HepG2 (cell line): ENCODE data around the gene RASSF7. TPM values are rescaled to one million over a fixed set of nuclear protein-coding genes. Genes with fewer than 3 reads are reported as not detected.

ENCODE experiments used
- ATAC-seq: fragments of 200-7000 bp; cut with Tn5 transposase; 3 replicates; pipeline ENCODE4 v1.9.1; 2020; ENCODE audit warnings: mild to moderate bottlenecking, moderate library complexity
- BruUV-seq: library from RNA; stranded (reverse); fragments of 400-500 nt; replicated peaks from 2 replicates; lab custom pipeline; 2021; lab: Mats Ljungman, UMichigan
- CTCF ChIA-PET: fragments of 300-600 bp; formaldehyde crosslinking; extraction: SDS; loops from one replicate; lab custom pipeline; 2021; ENCODE audit warnings: low total read pairs, inconsistent platforms, low intra/inter-chr PET ratio; lab: Yijun Ruan, JAX
- POLR2A ChIA-PET: fragments of 350-600 bp; sonication (Branson Sonifier 250); formaldehyde crosslinking; loops from one replicate; lab custom pipeline; 2020; ENCODE audit warnings: antibody characterized with exemption, inconsistent platforms; lab: Yijun Ruan, JAX
- DNase-seq: peaks from one replicate; pipeline ENCODE4 v3.0.0-alpha.2; 2015; ENCODE audit warnings: low spot score
- FAIRE-seq: peaks from 3 replicates; lab custom pipeline; 2011; peaks lifted over from hg19 to GRCh38; lab: Jason Lieb, UNC
- H2AFZ ChIP-seq: one replicate; pipeline ENCODE4 v1.6.1; 2011; ENCODE audit warnings: low read length, inconsistent platforms
- H3K27ac ChIP-seq: fragments of 300-600 bp; 3 replicates; pipeline ENCODE4 v1.8.0; 2011; ENCODE audit warnings: mixed run types, mild to moderate bottlenecking, mixed read lengths, low read length, inconsistent platforms; ENCODE audit not compliant: insufficient read depth; ENCODE audit errors: extremely low read length
- H3K27me3 ChIP-seq, 2 experiments: fragments of 200-600 bp in 1 of 2; 2 replicates in 1 of 2; 3 replicates in 1 of 2; pipeline versions ENCODE4 v1.6.0 to v1.8.0; 2011; ENCODE audit warnings: low read length in 2 of 2, mild to moderate bottlenecking in 2 of 2, moderate library complexity in 2 of 2, inconsistent platforms in 1 of 2; ENCODE audit not compliant: insufficient read depth in 2 of 2, control insufficient read depth in 1 of 2
- H3K36me3 ChIP-seq, 2 experiments: fragments of 200-600 bp in 1 of 2; replicated peaks in 1 of 2; 2 replicates in 1 of 2; 3 replicates in 1 of 2; pipeline versions ENCODE4 v1.5.1 to v1.8.0; 2011; ENCODE audit warnings: low read length in 2 of 2, inconsistent platforms in 1 of 2; ENCODE audit not compliant: insufficient read depth in 2 of 2, control insufficient read depth in 1 of 2
- H3K4me1 ChIP-seq: 2 replicates; pipeline ENCODE4 v1.5.1; 2012; ENCODE audit warnings: low read length, inconsistent platforms; ENCODE audit not compliant: insufficient read depth
- H3K4me2 ChIP-seq: 2 replicates; pipeline ENCODE4 v1.6.0; 2011; ENCODE audit warnings: low read depth, low read length, inconsistent platforms
- H3K4me3 ChIP-seq, 3 experiments: fragments of 200-600 bp in 1 of 3; sonication (generic), shearing (Covaris generic) in 1 of 3; replicated peaks in 1 of 3; 2 replicates each; pipeline ENCODE4 v1.5.1; 2011 to 2016; ENCODE audit warnings: low read length in 3 of 3, inconsistent platforms in 2 of 3, low read depth in 2 of 3, mild to moderate bottlenecking in 2 of 3, control low read depth in 1 of 3, mixed read lengths in 1 of 3; ENCODE audit not compliant: insufficient read depth in 1 of 3
- H3K79me2 ChIP-seq: one replicate; pipeline ENCODE4 v1.6.1; 2011; ENCODE audit warnings: low read length, inconsistent platforms; ENCODE audit not compliant: insufficient read depth
- H3K9ac ChIP-seq: 2 replicates; pipeline ENCODE4 v1.6.0; 2011; ENCODE audit warnings: mild to moderate bottlenecking, low read depth, low read length, inconsistent platforms; ENCODE audit not compliant: insufficient read depth
- H3K9me3 ChIP-seq: 2 replicates; pipeline ENCODE4 v1.5.1; 2012; ENCODE audit warnings: mild to moderate bottlenecking, low read length
- H4K20me1 ChIP-seq: 2 replicates; pipeline ENCODE4 v1.6.0; 2011; ENCODE audit warnings: inconsistent platforms, mild to moderate bottlenecking, low read length, moderate library complexity; ENCODE audit not compliant: insufficient read depth
- CAMTA2 ChIP-seq: sonication (generic); formaldehyde crosslinking; IDR thresholded peaks from 2 replicates; pipeline ENCODE4 v1.4.0; 2020; ENCODE audit warnings: mild to moderate bottlenecking, missing genetic modification reagents, borderline replicate concordance
- HNRNPH1 ChIP-seq: fragments of 200-400 bp; formaldehyde crosslinking; optimal IDR thresholded peaks from 2 replicates; pipeline ENCODE3; 2017; ENCODE audit warnings: mild to moderate bottlenecking, low read depth, low read length
- HOMEZ ChIP-seq: IDR thresholded peaks from 2 replicates; pipeline ENCODE4 v1.6.1; 2016; ENCODE audit warnings: low read depth
- ISL2 ChIP-seq: sonication (generic); formaldehyde crosslinking; IDR thresholded peaks from 2 replicates; pipeline ENCODE4 v1.5.0; 2020; ENCODE audit warnings: missing genetic modification reagents
- KAT7 ChIP-seq: IDR thresholded peaks from 2 replicates; pipeline ENCODE4 v1.6.1; 2018; ENCODE audit warnings: borderline replicate concordance, missing compliant biosample characterization
- MTF1 ChIP-seq: sonication (generic); formaldehyde crosslinking; IDR thresholded peaks from 2 replicates; pipeline ENCODE4 v1.5.0; 2020; ENCODE audit warnings: missing genetic modification reagents
- NONO ChIP-seq, 2 experiments: fragments of 450-650 bp in 1 of 2; sonication (generic) in 1 of 2; formaldehyde crosslinking in 1 of 2; IDR thresholded peaks in 1 of 2; conservative IDR thresholded peaks in 1 of 2; 2 replicates each; pipeline versions ENCODE4 v1.6.1 to v1.8.0; 2017 to 2022; ENCODE audit warnings: mild to moderate bottlenecking in 1 of 2, missing genetic modification reagents in 1 of 2, moderate library complexity in 1 of 2
- NR3C1 ChIP-seq: sonication (generic); formaldehyde crosslinking; IDR thresholded peaks from 2 replicates; pipeline ENCODE4 v1.4.0; 2020; ENCODE audit warnings: missing genetic modification reagents
- RAD21 ChIP-seq: fragments of 450-650 bp; formaldehyde crosslinking; IDR thresholded peaks from 2 replicates; pipeline ENCODE4 v1.5.0; 2020; ENCODE audit warnings: mild to moderate bottlenecking
- SMARCC2 ChIP-seq: fragments of 450-650 bp; IDR thresholded peaks from 2 replicates; pipeline ENCODE4 v1.6.1; 2017; ENCODE audit warnings: antibody characterized with exemption, mild to moderate bottlenecking
- TERF1 ChIP-seq: sonication (generic); formaldehyde crosslinking; IDR thresholded peaks from 2 replicates; pipeline ENCODE4 v1.8.0; 2022; ENCODE audit warnings: mild to moderate bottlenecking, missing genetic modification reagents, moderate library complexity
- ZBTB38 ChIP-seq: sonication (generic); formaldehyde crosslinking; IDR thresholded peaks from 2 replicates; pipeline ENCODE4 v1.5.1; 2020; ENCODE audit warnings: mild to moderate bottlenecking, missing genetic modification reagents
- ZNF10 ChIP-seq: sonication (generic); formaldehyde crosslinking; IDR thresholded peaks from 2 replicates; pipeline ENCODE4 v1.4.0; 2020; ENCODE audit warnings: mild to moderate bottlenecking, low read depth, missing genetic modification reagents, borderline replicate concordance
- ZNF282 ChIP-seq: fragments of 450-650 bp; IDR thresholded peaks from 2 replicates; pipeline ENCODE4 v1.6.1; 2018; ENCODE audit not compliant: partially characterized antibody
- ZNF34 ChIP-seq: sonication (generic); formaldehyde crosslinking; IDR thresholded peaks from 2 replicates; pipeline ENCODE4 v1.4.0; 2020; ENCODE audit warnings: mild to moderate bottlenecking, missing genetic modification reagents, borderline replicate concordance
- ZNF550 ChIP-seq: sonication (generic); formaldehyde crosslinking; IDR thresholded peaks from 2 replicates; pipeline ENCODE4 v1.4.0; 2020; ENCODE audit warnings: mild to moderate bottlenecking, missing genetic modification reagents, borderline replicate concordance
- ZSCAN12 ChIP-seq: sonication (generic); formaldehyde crosslinking; IDR thresholded peaks from 2 replicates; pipeline ENCODE4 v1.9.0; 2021; ENCODE audit warnings: mild to moderate bottlenecking, missing genetic modification reagents
- WGBS: methylation state at CpG from one replicate; pipeline ENCODE4 v1.1.6; 2017; ENCODE audit warnings: low lambda C conversion rate; 5-methylcytosine and 5-hydroxymethylcytosine counted together
- in situ Hi-C: cut with HindIII; loops from 2 replicates; pipeline ENCODE4 v1.10.0; 2017; ENCODE audit warnings: low pct_unique_long_range_greater_than_20kb; ENCODE audit not compliant: extremely low pct_ligation_motif_present
- intact Hi-C: fragments of 100-400 bp; cut with micrococcal nuclease; formaldehyde crosslinking; loops from one replicate; pipeline ENCODE4 v1.10.0; 2022; ENCODE audit not compliant: unreplicated experiment
- polyA plus RNA-seq, 8 experiments: library from polyadenylated mRNA; depleted of rRNA in 3 of 8; stranded (reverse) in 7 of 8; unstranded in 1 of 8; fragments of >200 nt; fragmentation: Illumina TruSeq in 4 of 8; extraction: Trizol in 4 of 8; gene quantifications; 2 replicates each; pipeline versions ENCODE4 v1.2.1 to v1.2.3, GENCODE V29; 2011 to 2016; ENCODE audit warnings: low read depth in 4 of 8, missing spikeins in 1 of 8, mixed read lengths in 1 of 8; ENCODE audit not compliant: insufficient read depth in 1 of 8
- total RNA-seq, 5 experiments: library from RNA; depleted of rRNA; stranded (reverse); fragments of >200 nt; fragmentation: Illumina TruSeq; extraction: Trizol; gene quantifications; 2 replicates each; pipeline ENCODE4 v1.2.3, GENCODE V29; 2016; ENCODE audit warnings: low read depth in 1 of 5
- TF ChIP-seq, protein P1 (sequence below): sonication (generic); formaldehyde crosslinking; IDR thresholded peaks from 2 replicates; pipeline ENCODE4 v1.4.0; 2020; ENCODE audit warnings: missing genetic modification reagents
- TF ChIP-seq, protein P2 (sequence below): sonication (generic); formaldehyde crosslinking; IDR thresholded peaks from 2 replicates; pipeline ENCODE4 v1.8.0; 2022; ENCODE audit warnings: missing genetic modification reagents, mild to moderate bottlenecking, inconsistent platforms, borderline replicate concordance

The RASSF7 gene
- total and polyA plus RNA-seq, 2 of the 13 experiments (the other 11 are each of a cell fraction or from before 2014, with no cell fraction given) = 20.2 to 28.6 TPM

DNA sequence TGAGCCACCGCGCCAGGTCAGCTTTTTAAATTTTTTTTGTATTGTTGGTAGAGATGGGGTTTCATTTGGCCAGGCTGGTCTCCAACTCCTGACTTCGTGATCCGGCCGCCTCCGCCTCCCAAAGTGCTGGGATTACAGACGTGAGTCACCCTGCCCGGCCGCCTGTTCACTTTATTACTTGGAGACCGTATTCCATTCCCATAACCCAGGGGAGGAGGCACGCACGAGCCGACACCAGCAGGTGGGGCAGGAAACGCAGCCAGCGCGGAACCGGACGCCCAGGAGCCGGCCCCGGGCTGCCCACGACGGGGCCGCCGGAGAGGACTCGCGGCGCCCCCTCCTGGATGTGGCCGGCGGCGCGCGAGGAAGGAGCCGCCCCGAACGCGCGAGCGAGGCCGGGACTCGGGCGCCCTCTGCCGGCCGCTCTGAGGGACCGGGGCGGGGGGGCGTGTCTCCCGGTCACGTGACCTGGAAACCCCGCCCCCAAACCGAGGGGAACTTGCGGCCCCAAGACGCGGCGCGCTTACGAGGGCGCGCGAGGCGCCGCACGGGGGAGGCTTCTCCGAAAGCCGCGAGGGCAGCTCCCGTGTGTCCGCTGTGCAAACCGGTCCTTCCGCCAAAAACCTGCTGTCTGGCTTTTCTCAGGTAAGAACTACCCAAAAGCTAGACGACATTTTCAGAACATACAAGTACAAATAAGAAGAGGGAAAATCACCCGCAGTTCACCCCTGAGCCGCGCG lies 42.1 kb upstream of the RASSF7 start:
- DNase-seq = peak; percentile 90
- no peak for FAIRE-seq
- H3K79me2 ChIP-seq = no peaks in the 10 kb centered on the region
- H3K4me1 ChIP-seq = peaks cover 37% of the 10 kb centered on the region
- ChIA-PET CTCF (interaction anchor here (1.5 to 2.0 kb wide), 4 partner anchors 12 to 78 kb away, joined by 5 to 20 read pairs (median 9); partner anchors contain the start of genes PTDSS2 and RNH1), POLR2A (interaction anchor here (0.9 to 1.9 kb wide), 8 partner anchors 10 to 301 kb away, joined by 3 to 7 read pairs (median 4); partner anchors contain the start of genes EPS8L2 and RNH1)
- peak overlapping the region; percentile 49 for H3K9ac ChIP-seq
- H2AFZ ChIP-seq = no peak overlapping the region
- H3K27ac ChIP-seq = peak overlapping the region; percentile 72
- no TSS peak for BruUV-seq
- intact Hi-C loops (no loop called here), in situ Hi-C loops (no loop called here)
- no peaks in the 10 kb centered on the region for H3K9me3 ChIP-seq
- H3K4me3 ChIP-seq = peak overlapping the region in 2 of 3 experiments; percentile 22 to 41; a peak in 4 of 6 replicates
- peak overlapping the region; percentile 62 for H3K4me2 ChIP-seq
- H3K27me3 ChIP-seq = no peaks in the 10 kb centered on the region
- no peaks in the 10 kb centered on the region for H4K20me1 ChIP-seq
- 47% methylated on average over 30 of the region's 74 CpGs for whole genome bisulfite sequencing
- peak; percentile 96 for ATAC-seq
- no peaks in the 10 kb centered on the region; a peak in 1 of 5 replicates for H3K36me3 ChIP-seq
- TF ChIP-seq ISL2 (CRISPR knock-in tag) = peak; percentile 38; the same call in 1 of the 2 replicates
- TF ChIP-seq HNRNPH1 = no peak
- TF ChIP-seq RAD21 (CRISPR knock-in tag) = peak; percentile 99
- TF ChIP-seq MTF1 (CRISPR knock-in tag) = no peak
- TF ChIP-seq ZNF550 (CRISPR knock-in tag) = no peak
- TF ChIP-seq ZBTB38 = peak; percentile 91
- TF ChIP-seq, protein P1, sequence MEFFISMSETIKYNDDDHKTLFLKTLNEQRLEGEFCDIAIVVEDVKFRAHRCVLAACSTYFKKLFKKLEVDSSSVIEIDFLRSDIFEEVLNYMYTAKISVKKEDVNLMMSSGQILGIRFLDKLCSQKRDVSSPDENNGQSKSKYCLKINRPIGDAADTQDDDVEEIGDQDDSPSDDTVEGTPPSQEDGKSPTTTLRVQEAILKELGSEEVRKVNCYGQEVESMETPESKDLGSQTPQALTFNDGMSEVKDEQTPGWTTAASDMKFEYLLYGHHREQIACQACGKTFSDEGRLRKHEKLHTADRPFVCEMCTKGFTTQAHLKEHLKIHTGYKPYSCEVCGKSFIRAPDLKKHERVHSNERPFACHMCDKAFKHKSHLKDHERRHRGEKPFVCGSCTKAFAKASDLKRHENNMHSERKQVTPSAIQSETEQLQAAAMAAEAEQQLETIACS = peak; percentile 52; the same call in 1 of the 2 replicates
- TF ChIP-seq HOMEZ = no peak
- no peak for TF ChIP-seq NONO (IDR thresholded peaks at IDR 0.05)
- peak; percentile 87 for TF ChIP-seq NONO (CRISPR knock-in tag; conservative IDR thresholded peaks at IDR 0.05)
- peak; percentile 58; the same call in 1 of the 2 replicates for TF ChIP-seq KAT7 (CRISPR knock-in tag)
- TF ChIP-seq, protein P2, sequence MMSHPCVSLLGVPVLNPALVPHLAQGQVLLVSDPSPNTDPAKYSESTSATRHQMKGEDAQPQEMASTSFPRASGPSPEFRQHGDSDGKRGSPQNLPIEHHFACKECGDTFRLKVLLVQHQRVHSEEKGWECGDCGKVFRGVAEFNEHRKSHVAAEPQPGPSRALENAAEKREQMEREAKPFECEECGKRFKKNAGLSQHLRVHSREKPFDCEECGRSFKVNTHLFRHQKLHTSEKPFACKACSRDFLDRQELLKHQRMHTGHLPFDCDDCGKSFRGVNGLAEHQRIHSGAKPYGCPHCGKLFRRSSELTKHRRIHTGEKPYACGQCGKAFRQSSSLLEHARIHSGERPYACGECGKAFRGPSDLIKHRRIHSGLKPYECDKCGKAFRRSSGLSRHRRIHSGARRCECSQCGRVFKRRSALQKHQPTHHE (CRISPR knock-in tag) = peak; percentile 63; the same call in 1 of the 2 replicates
- TF ChIP-seq TERF1 (CRISPR knock-in tag) = no peak
- TF ChIP-seq ZSCAN12 (CRISPR knock-in tag) = no peak
- no peak for TF ChIP-seq NR3C1
- TF ChIP-seq ZNF34 (CRISPR knock-in tag) = no peak
- no peak for TF ChIP-seq SMARCC2
- TF ChIP-seq CAMTA2 = 0 out of 2 replicates have a peak, but pooled peaks have one; percentile 31
- TF ChIP-seq ZNF10 (CRISPR knock-in tag) = no peak
- TF ChIP-seq ZNF282 = no peak
